Adrenal gland (tissue), 12 donors: ENCODE results near the gene NEU3. TPM values are rescaled to one million over a fixed set of nuclear protein-coding genes. Genes with fewer than 3 reads are reported as not detected.

Experiments
- DNase-seq, 7 donors: peaks; one replicate each; pipeline ENCODE4 v3.0.0-alpha.2; 2019 to 2020
- H3K27ac ChIP-seq, 5 donors: fragments of 200-600 bp; sonication (generic) in 4 of 5; 1 replicate in 3 of 5; 2 replicates in 2 of 5; pipeline versions ENCODE4 v1.5.1 to v1.8.0; 2016 to 2020; ENCODE audit warnings: mild to moderate bottlenecking in 1 of 5
- H3K27me3 ChIP-seq: fragments of 200-600 bp; 2 replicates; pipeline ENCODE4 v1.8.0; 2021
- H3K36me3 ChIP-seq, 2 donors: fragments of 200-600 bp; replicated peaks in 1 of 2; 1 replicate in 1 of 2; 2 replicates in 1 of 2; pipeline versions ENCODE4 v1.5.1 to v1.8.0; 2018 to 2022
- H3K4me1 ChIP-seq, 2 donors: fragments of 200-600 bp; replicated peaks in 1 of 2; 1 replicate in 1 of 2; 2 replicates in 1 of 2; pipeline versions ENCODE4 v1.5.1 to v1.8.0; 2018 to 2021
- H3K4me3 ChIP-seq, 4 donors: fragments of 200-600 bp; sonication (generic) in 3 of 4; one replicate each; pipeline ENCODE4 v1.5.1; 2016 to 2018
- H3K9me3 ChIP-seq, 3 donors: fragments of 200-600 bp; sonication (generic) in 1 of 3; replicated peaks in 1 of 3; 1 replicate in 2 of 3; 2 replicates in 1 of 3; pipeline versions ENCODE4 v1.5.1 to v1.8.0; 2016 to 2021
- POLR2A ChIP-seq, 2 donors: fragments of 450-650 bp; IDR thresholded peaks; one replicate each; pipeline ENCODE4 v1.6.1; 2017; ENCODE audit warnings: antibody characterized with exemption in 2 of 2, mild to moderate bottlenecking in 2 of 2, moderate library complexity in 1 of 2
- WGBS, 4 donors: extraction: QIAGEN DNeasy Blood & Tissue Kit in 2 of 4; methylation state at CpG; one replicate each; pipeline versions ENCODE4 v1.1.5 to v1.1.7; 2013 to 2017; 5-methylcytosine and 5-hydroxymethylcytosine counted together
- intact Hi-C, 2 donors: fragments of 100-400 bp; cut with DNase I; formaldehyde crosslinking; loops; one replicate each; pipeline versions ENCODE4 v1.14.1 to v1.15.0; 2022 to 2023
- polyA plus RNA-seq, 3 donors: library from polyadenylated mRNA; stranded (reverse); fragments of 200-250 nt in 2 of 3; fragments of 350-450 nt in 1 of 3; fragmentation: Illumina TruSeq in 1 of 3; extraction: RNeasy Lipid Tissue Mini Kit (QIAGEN cat#74804) in 1 of 3; gene quantifications; one replicate each; pipeline ENCODE4 v1.2.3, GENCODE V29; 2013 to 2014
- total RNA-seq, 9 donors: library from RNA; depleted of rRNA in 4 of 9; stranded (reverse); fragments of >200 nt in 4 of 9; fragments of 120-200 nt in 1 of 9; fragmentation: NEBNext Ultra II Directional in 1 of 9; extraction: Animal tissue kit (Norgen Biotek cat#: 25700) in 1 of 9; gene quantifications; one replicate each; pipeline versions ENCODE4 v1.1.0 to v1.2.4, GENCODE V29; 2013 to 2023
- TF ChIP-seq, protein P1 (sequence below), 6 experiments: fragments of 450-650 bp in 4 of 6; fragments of 200-600 bp in 2 of 6; sonication (generic) in 1 of 6; IDR thresholded peaks; 1 replicate in 5 of 6; 2 replicates in 1 of 6; pipeline versions ENCODE4 v1.5.1 to v1.8.0; 2016 to 2021; ENCODE audit warnings: antibody characterized with exemption in 6 of 6, mild to moderate bottlenecking in 2 of 6, moderate library complexity in 1 of 6
- donor health status: healthy with polysubstance abuse.
- donor health status: Bipolar disorder and iron deficiency.
- donor health status: DM: yes; HTN: yes; CAD: no.
- donor health status: DM: no; HTN: no; CAD: no.
- donor health status: DM: no; HTN: no; CAD: no.
- donor health status: DM: yes; HTN: yes; CAD: no.

The NEU3 gene
- total and polyA plus RNA-seq, 12 donors: 8.3 to 34.9 (median 19.7) TPM

DNA sequence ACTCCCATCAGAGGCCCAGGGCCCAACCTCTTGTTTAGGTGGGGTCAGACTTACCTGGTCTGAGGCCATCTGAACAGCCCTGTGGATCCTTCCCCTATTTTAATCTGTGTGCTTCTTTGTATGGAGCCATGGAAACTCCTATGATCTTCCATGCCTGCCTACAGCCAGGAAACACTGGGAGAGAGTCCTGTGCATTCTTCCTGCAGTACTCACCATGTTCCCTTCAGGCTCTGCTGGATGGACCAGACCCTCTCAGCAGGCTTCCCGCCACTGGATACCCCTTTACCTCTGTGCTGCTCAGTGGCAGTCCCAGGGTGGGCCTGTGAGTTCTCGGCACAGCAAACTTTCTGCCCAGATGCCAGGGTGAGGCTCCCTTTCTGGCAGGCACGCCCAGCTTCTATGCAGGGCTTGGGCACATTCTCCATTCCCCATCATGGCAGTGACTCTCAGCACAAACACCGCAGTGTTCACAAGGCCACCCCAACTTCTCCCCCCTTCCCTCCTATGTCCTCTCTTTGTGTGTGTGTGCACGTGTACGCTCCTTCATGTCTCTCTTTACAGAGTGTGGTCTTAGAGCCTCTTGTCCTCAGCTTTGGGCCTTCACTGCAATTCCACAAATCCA lies 34.8 kb downstream of the NEU3 start:
- no peak overlapping the region for H3K4me3 ChIP-seq
- WGBS, 4 donors: 94 to 99% (median 96%) methylated on average over 6 of the region's 6 CpGs
- no peaks in the 10 kb centered on the region for H3K9me3 ChIP-seq
- H3K36me3 ChIP-seq: no peaks in the 10 kb centered on the region
- intact Hi-C loops: loop anchor here (5.0 to 10.0 kb wide), 4 partner anchors 121 to 221 kb away; partner anchors contain the start of gene TPBGL (in 2 of the 2)
- peaks cover 10 to 16% of the 10 kb centered on the region in 2 donors for H3K4me1 ChIP-seq
- TF ChIP-seq, protein P1, sequence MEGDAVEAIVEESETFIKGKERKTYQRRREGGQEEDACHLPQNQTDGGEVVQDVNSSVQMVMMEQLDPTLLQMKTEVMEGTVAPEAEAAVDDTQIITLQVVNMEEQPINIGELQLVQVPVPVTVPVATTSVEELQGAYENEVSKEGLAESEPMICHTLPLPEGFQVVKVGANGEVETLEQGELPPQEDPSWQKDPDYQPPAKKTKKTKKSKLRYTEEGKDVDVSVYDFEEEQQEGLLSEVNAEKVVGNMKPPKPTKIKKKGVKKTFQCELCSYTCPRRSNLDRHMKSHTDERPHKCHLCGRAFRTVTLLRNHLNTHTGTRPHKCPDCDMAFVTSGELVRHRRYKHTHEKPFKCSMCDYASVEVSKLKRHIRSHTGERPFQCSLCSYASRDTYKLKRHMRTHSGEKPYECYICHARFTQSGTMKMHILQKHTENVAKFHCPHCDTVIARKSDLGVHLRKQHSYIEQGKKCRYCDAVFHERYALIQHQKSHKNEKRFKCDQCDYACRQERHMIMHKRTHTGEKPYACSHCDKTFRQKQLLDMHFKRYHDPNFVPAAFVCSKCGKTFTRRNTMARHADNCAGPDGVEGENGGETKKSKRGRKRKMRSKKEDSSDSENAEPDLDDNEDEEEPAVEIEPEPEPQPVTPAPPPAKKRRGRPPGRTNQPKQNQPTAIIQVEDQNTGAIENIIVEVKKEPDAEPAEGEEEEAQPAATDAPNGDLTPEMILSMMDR (IDR thresholded peaks at IDR 0.05): no peak
- TF ChIP-seq POLR2A (IDR thresholded peaks at IDR 0.05): no peak
- H3K27ac ChIP-seq: peak overlapping the region; percentile 26 to 82 (median 60)
- H3K27me3 ChIP-seq: no peaks in the 10 kb centered on the region
- no peak for DNase-seq

DNA sequence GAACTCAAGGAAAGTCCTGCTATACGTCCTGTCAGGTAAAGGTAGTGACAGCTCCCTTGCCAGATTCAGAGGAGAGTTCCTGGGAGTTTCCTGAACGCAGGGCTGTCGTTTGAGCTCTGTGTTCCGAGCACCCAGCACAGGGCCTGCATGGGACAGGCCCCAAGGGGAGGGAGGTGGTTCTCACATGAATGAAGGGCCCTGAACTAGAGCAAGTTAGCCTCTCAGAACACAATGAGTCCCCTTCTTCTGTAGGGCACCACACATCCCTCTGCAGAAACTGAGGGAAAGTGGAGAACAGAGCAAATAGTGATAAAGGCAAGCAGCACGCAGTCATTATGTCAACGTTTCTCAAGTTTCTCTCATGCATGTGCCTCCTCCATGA lies 35.3 kb downstream of the NEU3 start:
- no peak for DNase-seq
- 73 to 97% (median 85%) methylated on average over 6 of the region's 6 CpGs for WGBS, 4 donors
- peaks cover 10 to 16% of the 10 kb centered on the region in 2 donors for H3K4me1 ChIP-seq
- no peaks in the 10 kb centered on the region for H3K9me3 ChIP-seq
- H3K27ac ChIP-seq: peak overlapping the region; percentile 13 to 82 (median 42)
- H3K36me3 ChIP-seq: no peaks in the 10 kb centered on the region
- TF ChIP-seq POLR2A (IDR thresholded peaks at IDR 0.05): no peak
- TF ChIP-seq, protein P1 (IDR thresholded peaks at IDR 0.05): no peak
- H3K4me3 ChIP-seq: no peak overlapping the region
- intact Hi-C loops: loop anchor here (5.0 to 10.0 kb wide), 4 partner anchors 121 to 221 kb away; partner anchors contain the start of gene TPBGL (in 2 of the 2)
- no peaks in the 10 kb centered on the region for H3K27me3 ChIP-seq

DNA sequence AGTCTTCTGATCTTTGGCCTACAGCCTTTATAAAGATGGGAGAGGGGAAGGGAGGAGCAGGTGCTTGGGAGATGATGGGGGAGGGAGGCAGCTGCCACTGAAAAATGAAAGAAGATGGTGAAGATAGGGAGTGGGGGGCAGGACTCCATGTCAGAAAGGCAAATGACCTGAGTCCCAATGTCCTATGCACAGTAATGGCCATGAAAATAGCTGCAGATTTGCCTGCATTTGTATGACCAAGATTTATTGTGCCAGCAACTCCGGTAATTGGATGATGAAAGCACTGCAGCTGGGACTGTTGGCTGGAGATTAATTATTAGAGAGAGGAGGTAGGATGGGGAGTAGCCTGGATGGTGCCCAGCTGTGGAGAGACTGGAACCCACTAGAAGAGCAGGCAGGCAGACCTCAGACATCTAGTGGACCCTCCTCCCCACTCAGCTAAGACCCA lies 36.1 kb downstream of the NEU3 start:
- H3K36me3 ChIP-seq: no peaks in the 10 kb centered on the region
- H3K4me1 ChIP-seq: peaks cover 10 to 16% of the 10 kb centered on the region in 2 donors
- no peaks in the 10 kb centered on the region for H3K9me3 ChIP-seq
- H3K27me3 ChIP-seq: no peaks in the 10 kb centered on the region
- DNase-seq: peak; percentile 53 to 85 (median 78)
- no peak overlapping the region for H3K4me3 ChIP-seq
- peak overlapping the region; percentile 26 to 82 (median 45) for H3K27ac ChIP-seq
- TF ChIP-seq, protein P1 (IDR thresholded peaks at IDR 0.05): no peak
- TF ChIP-seq POLR2A (IDR thresholded peaks at IDR 0.05): no peak
- 18 to 50% (median 25%) methylated on average over 1 of the region's 1 CpG for WGBS, 4 donors
- intact Hi-C loops: loop anchor here (5.0 to 10.0 kb wide), 4 partner anchors 120 to 220 kb away; partner anchors contain the start of gene TPBGL (in 2 of the 2)

DNA sequence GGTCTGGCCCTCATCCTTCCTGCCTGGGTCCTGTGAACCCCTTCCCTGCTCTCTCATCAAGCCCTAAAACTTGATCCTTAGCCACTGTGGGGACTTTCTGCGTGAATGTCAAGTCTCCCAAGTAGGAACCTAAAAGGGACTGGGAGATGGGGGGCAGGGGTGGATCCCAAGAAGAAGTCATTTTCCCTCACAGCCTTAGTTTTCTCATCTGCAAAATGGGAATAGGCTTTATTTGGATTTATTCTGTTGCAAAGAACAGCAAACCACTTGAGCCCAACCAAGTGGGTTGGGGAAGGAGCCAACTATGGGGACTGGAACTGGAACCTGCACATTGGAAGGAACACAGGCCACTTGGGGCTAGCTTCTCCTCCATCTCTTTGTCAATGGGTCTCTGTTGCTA lies 36.8 kb downstream of the NEU3 start:
- Histone ChIP-seq H3K4me1 (peaks cover 13 to 20% of the 10 kb centered on the region in 2 donors), H3K27ac (peak overlapping the region in 4 of 5 donors; percentile 42 to 82 (median 45)), H3K36me3 (no peaks in the 10 kb centered on the region), H3K9me3 (no peaks in the 10 kb centered on the region), H3K4me3 (no peak overlapping the region), H3K27me3 (no peaks in the 10 kb centered on the region)
- DNase-seq: no peak
- TF ChIP-seq, protein P1 (IDR thresholded peaks at IDR 0.05): no peak
- TF ChIP-seq POLR2A (IDR thresholded peaks at IDR 0.05): no peak
- whole genome bisulfite sequencing, 4 donors: 96 to 100% (median 100%) methylated on average over 1 of the region's 1 CpG
- intact Hi-C loops: loop anchor here in 1 of 2 donors (10.0 kb wide), 3 partner anchors 119 to 219 kb away; partner anchors contain the start of gene TPBGL
